Gastroesophageal sphincter (tissue), 3 donors: ENCODE measurements around the gene KAZN.

Experiments
- CTCF ChIP-seq, 4 experiments: fragments of 200-600 bp in 2 of 4; fragments of 450-650 bp in 2 of 4; sonication (generic) in 1 of 4; IDR thresholded peaks; one replicate each; pipeline ENCODE4 v1.5.1; 2017 to 2019; ENCODE audit warnings: antibody characterized with exemption in 4 of 4, mild to moderate bottlenecking in 2 of 4, moderate library complexity in 2 of 4
- POLR2AphosphoS5 ChIP-seq: sonication (generic); formaldehyde crosslinking; IDR thresholded peaks from one replicate; pipeline ENCODE4 v1.6.1; 2017; ENCODE audit warnings: antibody characterized with exemption

- TF ChIP-seq CTCF (IDR thresholded peaks at IDR 0.05) = no peak
- TF ChIP-seq POLR2AphosphoS5 = no peak
Measured at GRCh38 chr1:15042866-15043265, 444.4 kb downstream of the KAZN start.
